IMR-90 (cell line): ENCODE data around the gene CCN5. TPM values are rescaled to one million over a fixed set of nuclear protein-coding genes. Genes with fewer than 3 reads are reported as not detected.
A peak's percentile ranks its signal among the peaks of the same experiment; 100 is the strongest.

Experiments
- ATAC-seq: fragments of 200-7000 bp; cut with Tn5 transposase; 2 replicates; pipeline ENCODE4 v1.9.1; 2020; ENCODE audit warnings: low read depth, mild to moderate bottlenecking, moderate library complexity
- BruUV-seq: library from RNA; stranded (reverse); fragments of 400-500 nt; replicated peaks from 2 replicates; lab custom pipeline; 2021; lab: Mats Ljungman, UMichigan
- CTCF ChIA-PET: fragments of 300-600 bp; formaldehyde crosslinking; extraction: SDS; loops from one replicate; lab custom pipeline; 2021; ENCODE audit warnings: antibody characterized with exemption; lab: Yijun Ruan, JAX
- POLR2A ChIA-PET: fragments of 300-600 bp; sonication (Branson Sonifier 250); formaldehyde crosslinking; loops from one replicate; lab custom pipeline; 2022; ENCODE audit warnings: antibody characterized with exemption; ENCODE audit not compliant: unreplicated experiment; lab: Charles Lee
- DNase-seq: peaks from one replicate; pipeline ENCODE4 v3.0.0; 2013
- H2AFZ ChIP-seq: replicated peaks from 2 replicates; pipeline ENCODE3; 2013; ENCODE audit warnings: low read length, mild to moderate bottlenecking; ENCODE audit not compliant: poor library complexity
- H2AK5ac ChIP-seq: 2 replicates; pipeline ENCODE4 v1.6.1; 2013; ENCODE audit warnings: low read depth, low read length, inconsistent platforms
- H2AK9ac ChIP-seq: replicated peaks from 2 replicates; pipeline ENCODE3; 2013; ENCODE audit warnings: mild to moderate bottlenecking, low read depth, low read length, moderate library complexity; ENCODE audit not compliant: poor library complexity
- H2BK120ac ChIP-seq: 2 replicates; pipeline ENCODE4 v1.6.1; 2013; ENCODE audit warnings: low read depth, low read length, inconsistent platforms
- H2BK15ac ChIP-seq: 3 replicates; pipeline ENCODE4 v1.6.1; 2013; ENCODE audit warnings: low read depth, low read length, inconsistent platforms
- H2BK20ac ChIP-seq: 2 replicates; pipeline ENCODE4 v1.6.1; 2013; ENCODE audit warnings: low read depth, mild to moderate bottlenecking, inconsistent platforms, low read length, moderate library complexity
- H2BK5ac ChIP-seq: 2 replicates; pipeline ENCODE4 v1.6.1; 2013; ENCODE audit warnings: mild to moderate bottlenecking, low read depth, low read length, inconsistent platforms; ENCODE audit not compliant: poor library complexity, severe bottlenecking
- H3K14ac ChIP-seq: replicated peaks from 2 replicates; pipeline ENCODE4 v1.6.1; 2013; ENCODE audit warnings: low read depth, low read length, inconsistent platforms
- H3K18ac ChIP-seq: 2 replicates; pipeline ENCODE4 v1.6.1; 2013; ENCODE audit warnings: low read depth, low read length, control low read depth
- H3K23ac ChIP-seq: 2 replicates; pipeline ENCODE4 v1.6.1; 2013; ENCODE audit warnings: low read depth, low read length, inconsistent platforms
- H3K27ac ChIP-seq: 2 replicates; pipeline ENCODE4 v1.5.1; 2013; ENCODE audit warnings: mild to moderate bottlenecking, control low read depth, low read length; ENCODE audit not compliant: insufficient read depth
- H3K27me3 ChIP-seq: 2 replicates; pipeline ENCODE4 v1.6.1; 2013; ENCODE audit warnings: low read length; ENCODE audit not compliant: control insufficient read depth, insufficient read depth
- H3K36me3 ChIP-seq: 2 replicates; pipeline ENCODE4 v1.6.1; 2013; ENCODE audit warnings: low read length, mixed read lengths; ENCODE audit not compliant: control insufficient read depth, insufficient read depth
- H3K4ac ChIP-seq: 2 replicates; pipeline ENCODE4 v1.6.1; 2013; ENCODE audit warnings: low read depth, low read length, inconsistent platforms
- H3K4me1 ChIP-seq: 2 replicates; pipeline ENCODE4 v1.6.1; 2013; ENCODE audit warnings: low read length, mixed read lengths; ENCODE audit not compliant: control insufficient read depth, insufficient read depth
- H3K4me2 ChIP-seq: 2 replicates; pipeline ENCODE4 v1.6.1; 2013; ENCODE audit warnings: low read depth, mild to moderate bottlenecking, control low read depth, low read length, moderate library complexity
- H3K4me3 ChIP-seq: 2 replicates; pipeline ENCODE4 v1.5.1; 2013; ENCODE audit warnings: low read depth, mild to moderate bottlenecking, control low read depth, low read length, moderate library complexity; ENCODE audit not compliant: insufficient read depth
- H3K56ac ChIP-seq: 2 replicates; pipeline ENCODE4 v1.6.1; 2013; ENCODE audit warnings: low read length, inconsistent platforms; ENCODE audit not compliant: insufficient read depth; ENCODE audit errors: extremely low read depth
- H3K79me1 ChIP-seq, 2 experiments: 2 replicates each; pipeline ENCODE4 v1.6.1; 2013; ENCODE audit warnings: low read length in 2 of 2, inconsistent platforms in 1 of 2, low read depth in 1 of 2
- H3K9ac ChIP-seq: 2 replicates; pipeline ENCODE4 v1.6.1; 2013; ENCODE audit warnings: low read depth, low read length, control low read depth
- H3K9me1 ChIP-seq: 2 replicates; pipeline ENCODE4 v1.6.1; 2013; ENCODE audit warnings: low read length, inconsistent platforms; ENCODE audit not compliant: insufficient read depth
- H3K9me3 ChIP-seq: 2 replicates; pipeline ENCODE4 v1.6.1; 2013; ENCODE audit warnings: low read length; ENCODE audit not compliant: control insufficient read depth, insufficient read depth
- H4K20me1 ChIP-seq: 2 replicates; pipeline ENCODE4 v1.6.1; 2013; ENCODE audit warnings: low read length, inconsistent platforms; ENCODE audit not compliant: insufficient read depth
- H4K5ac ChIP-seq: 2 replicates; pipeline ENCODE4 v1.6.1; 2013; ENCODE audit warnings: mild to moderate bottlenecking, low read depth, low read length, control low read depth
- H4K8ac ChIP-seq, 2 experiments: 2 replicates each; pipeline ENCODE4 v1.6.1; 2013; ENCODE audit warnings: low read depth in 2 of 2, low read length in 2 of 2, control low read depth in 1 of 2, inconsistent platforms in 1 of 2
- H4K91ac ChIP-seq: 2 replicates; pipeline ENCODE4 v1.6.1; 2013; ENCODE audit warnings: low read depth, low read length, inconsistent platforms; ENCODE audit not compliant: insufficient read depth
- BHLHE40 ChIP-seq: fragments of 150-350 bp; IDR thresholded peaks from 2 replicates; pipeline ENCODE4 v1.6.1; 2016; ENCODE audit warnings: mild to moderate bottlenecking, low read depth, low read length
- CEBPB ChIP-seq: IDR thresholded peaks from 2 replicates; pipeline ENCODE4 v1.6.1; 2012; ENCODE audit warnings: low read depth, low read length, improper control_type of control experiment
- FOS ChIP-seq: fragments of 150-350 bp; IDR thresholded peaks from 2 replicates; pipeline ENCODE4 v1.6.1; 2016; ENCODE audit warnings: low read depth, low read length
- MAFK ChIP-seq: IDR thresholded peaks from 2 replicates; pipeline ENCODE4 v1.6.1; 2012; ENCODE audit warnings: low read depth, low read length, improper control_type of control experiment
- MAZ ChIP-seq: IDR thresholded peaks from 2 replicates; pipeline ENCODE4 v1.6.1; 2012; ENCODE audit warnings: low read depth, mild to moderate bottlenecking, low read length, improper control_type of control experiment, moderate library complexity, borderline replicate concordance
- MXI1 ChIP-seq: IDR thresholded peaks from 2 replicates; pipeline ENCODE4 v1.6.1; 2012; ENCODE audit warnings: low read depth, mild to moderate bottlenecking, low read length, moderate library complexity, borderline replicate concordance
- RAD21 ChIP-seq: IDR thresholded peaks from 2 replicates; pipeline ENCODE4 v1.6.1; 2012; ENCODE audit warnings: low read length, improper control_type of control experiment
- RCOR1 ChIP-seq: IDR thresholded peaks from 2 replicates; pipeline ENCODE4 v1.6.1; 2012; ENCODE audit warnings: mild to moderate bottlenecking, low read length, improper control_type of control experiment; ENCODE audit not compliant: insufficient replicate concordance
- WGBS, 2 experiments: methylation state at CpG; one replicate each; pipeline versions ENCODE4 v1.1.5 to v1.1.7; 2013; ENCODE audit warnings: missing lambda C conversion rate in 2 of 2; ENCODE audit not compliant: insufficient read length in 1 of 2; ENCODE audit errors: extremely low coverage in 2 of 2; 5-methylcytosine and 5-hydroxymethylcytosine counted together
- dilution Hi-C: fragments of 300-500 bp; cut with HindIII; formaldehyde crosslinking; loops from one replicate; pipeline ENCODE4 v1.14.3; 2018; ENCODE audit warnings: low sequenced_read_pairs; ENCODE audit not compliant: unreplicated experiment
- in situ Hi-C: fragments of 300-500 bp; cut with MboI; formaldehyde crosslinking; loops from 3 replicates; pipeline ENCODE4 v1.14.3; 2019; ENCODE audit warnings: low sequenced_read_pairs, inconsistent platforms, mixed read lengths
- intact Hi-C: fragments of 100-400 bp; cut with micrococcal nuclease; formaldehyde crosslinking; loops from 2 replicates; pipeline ENCODE4 v1.10.0; 2022
- polyA plus RNA-seq, 3 experiments: library from polyadenylated mRNA; depleted of rRNA; stranded (reverse); fragments of >200 nt; gene quantifications; 2 replicates each; pipeline ENCODE4 v1.2.3, GENCODE V29; 2012; ENCODE audit warnings: low replicate concordance in 1 of 3
- total RNA-seq: library from RNA; depleted of rRNA; stranded (reverse); fragments of >200 nt; gene quantifications from 2 replicates; pipeline ENCODE4 v1.2.3, GENCODE V29; 2012
- TF ChIP-seq, protein P1 (sequence below): fragments of 150-350 bp; IDR thresholded peaks from 2 replicates; pipeline ENCODE4 v1.6.1; 2016; ENCODE audit warnings: low read depth, mild to moderate bottlenecking, low read length, moderate library complexity, borderline replicate concordance

CCN5 gene
- total and polyA plus RNA-seq, 2 of the 4 experiments (the other 2 are of a cell fraction), result not detected

DNA sequence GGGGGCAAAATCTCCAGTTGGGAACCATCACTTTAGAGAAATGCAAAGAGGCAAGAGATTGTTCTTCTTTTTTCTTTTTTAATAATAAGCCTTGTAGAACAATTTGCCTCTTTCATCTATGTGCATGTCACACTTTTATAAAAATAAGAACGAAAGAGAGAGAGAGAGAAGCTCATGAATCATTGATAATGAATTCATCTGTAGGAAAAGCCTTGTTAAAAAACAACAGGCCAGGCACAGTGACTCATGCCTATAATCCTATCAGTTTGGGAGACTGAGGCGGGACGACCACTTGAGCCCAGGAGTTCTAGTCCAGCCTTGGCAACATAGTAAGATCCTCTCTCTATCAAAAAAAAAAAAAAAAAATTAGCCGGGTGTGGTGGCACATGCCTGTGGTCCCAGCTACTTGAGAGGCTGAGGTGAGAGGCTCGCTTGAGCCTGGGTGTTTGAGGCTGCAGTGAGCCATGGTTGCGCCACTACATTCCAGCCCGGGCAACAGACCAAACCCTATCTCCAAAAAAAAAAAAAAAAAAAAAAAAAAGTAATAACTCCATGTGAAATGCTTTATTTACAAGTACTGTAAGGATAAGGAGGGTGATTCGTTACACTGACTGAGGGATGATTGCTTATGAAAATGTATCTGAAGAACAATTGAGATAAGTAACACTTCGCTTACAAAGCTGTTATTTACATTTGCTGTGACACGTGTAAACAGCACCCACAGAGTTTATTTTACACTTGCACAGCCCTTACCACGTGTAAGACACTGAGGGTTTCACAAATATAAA is 6.0 kb downstream of the CCN5 start:
- Histone ChIP-seq H2BK120ac (0 out of 2 replicates have a peak overlapping the region, but pooled peaks have one; percentile 59), H3K18ac (peak overlapping the region; percentile 72), H4K91ac (peak overlapping the region; percentile 37; the same call in 1 of the 2 replicates), H4K20me1 (no peaks in the 10 kb centered on the region; the same call in 1 of the 2 replicates), H3K27me3 (no peaks in the 10 kb centered on the region; the same call in 1 of the 2 replicates), H3K27ac (peak overlapping the region; percentile 42; the same call in 1 of the 2 replicates), H3K14ac (no peak overlapping the region; the same call in 1 of the 2 replicates), H3K56ac (no peak overlapping the region), H3K36me3 (no peaks in the 10 kb centered on the region), H3K79me1 (no peaks in the 10 kb centered on the region), H2BK5ac (peak overlapping the region; percentile 33), H3K23ac (no peak overlapping the region), H3K9me1 (peaks cover 5% of the 10 kb centered on the region; the same call in 1 of the 2 replicates), H2AK5ac (no peak overlapping the region), H2BK20ac (peak overlapping the region; percentile 60; the same call in 1 of the 2 replicates), H4K8ac (no peak overlapping the region), H2AK9ac (no peak overlapping the region), H3K4me3 (no peak overlapping the region), H3K4me2 (no peak overlapping the region; the same call in 1 of the 2 replicates), H3K4me1 (peaks cover 5% of the 10 kb centered on the region; the same call in 1 of the 2 replicates), H3K4ac (peak overlapping the region; percentile 52), H2AFZ (no peak overlapping the region), H3K9ac (no peak overlapping the region), H2BK15ac (no peak overlapping the region; the same call in 2 of the 3 replicates), H3K9me3 (no peaks in the 10 kb centered on the region), H4K5ac (no peak overlapping the region; the same call in 1 of the 2 replicates)
- dilution Hi-C loops (no loop called here), in situ Hi-C loops (no loop called here), intact Hi-C loops (loop anchor here (2.0 kb wide), 1 partner anchor 28 kb away; no protein-coding TSS in a partner anchor)
- CTCF ChIA-PET, result interaction anchor here (1.5 to 1.7 kb wide), 2 partner anchors 9 to 12 kb away, joined by 4 to 6 read pairs; no protein-coding TSS in a partner anchor
- no TSS peak for BruUV-seq
- TF ChIP-seq MXI1 (no peak), MAZ (no peak), BHLHE40 (no peak; the same call in 1 of the 2 replicates), CEBPB (peak; percentile 84), FOS (peak; percentile 56), RAD21 (no peak), RCOR1 (peak; percentile 56), MAFK (no peak)
- TF ChIP-seq, protein P1, sequence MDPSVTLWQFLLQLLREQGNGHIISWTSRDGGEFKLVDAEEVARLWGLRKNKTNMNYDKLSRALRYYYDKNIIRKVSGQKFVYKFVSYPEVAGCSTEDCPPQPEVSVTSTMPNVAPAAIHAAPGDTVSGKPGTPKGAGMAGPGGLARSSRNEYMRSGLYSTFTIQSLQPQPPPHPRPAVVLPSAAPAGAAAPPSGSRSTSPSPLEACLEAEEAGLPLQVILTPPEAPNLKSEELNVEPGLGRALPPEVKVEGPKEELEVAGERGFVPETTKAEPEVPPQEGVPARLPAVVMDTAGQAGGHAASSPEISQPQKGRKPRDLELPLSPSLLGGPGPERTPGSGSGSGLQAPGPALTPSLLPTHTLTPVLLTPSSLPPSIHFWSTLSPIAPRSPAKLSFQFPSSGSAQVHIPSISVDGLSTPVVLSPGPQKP, result no peak
- WGBS, 2 experiments, result no CpG with 5 or more reads among the region's 11 CpGs
- DNase-seq (peak; percentile 77), ATAC-seq (peak; percentile 67)
- POLR2A ChIA-PET, result interaction anchor here (0.6 kb wide), 1 partner anchor 131 kb away, joined by 3 read pairs; no protein-coding TSS in a partner anchor
